DMS 273 treated with DMSO at 0.1 percent for 48 hours (cell line): Measurements from ENCODE around the gene GPC4.
"Not testable (repeated sequence)": the region's sequence is repeated elsewhere in the genome, so short reads cannot be mapped to it uniquely, and the experiment has no call there.

ENCODE experiments used
- DNase-seq: peaks from one replicate; lab custom pipeline; 2025; lab: John Stamatoyannopoulos, UW

The GPC4 gene

DNA sequence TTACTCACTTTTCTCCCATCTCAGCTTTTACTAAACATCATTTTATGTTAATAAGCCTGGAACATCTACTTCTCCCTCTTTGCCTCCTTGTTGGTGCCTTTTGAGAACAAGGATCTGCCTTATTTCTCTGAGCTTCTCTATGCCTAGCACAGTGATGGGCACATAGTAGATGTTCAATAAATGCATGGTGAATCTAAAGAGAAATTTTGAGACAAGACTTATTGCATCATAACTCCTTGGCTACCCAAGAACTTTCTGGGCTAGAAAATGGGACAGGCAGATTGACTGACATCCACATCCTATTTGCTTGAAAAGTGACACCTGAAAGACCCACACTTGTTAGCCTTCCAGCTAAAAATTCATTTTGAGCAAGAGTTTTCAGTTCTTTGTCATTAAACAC lies 109.9 kb downstream of the GPC4 start:
- DNase-seq, result no peak

DNA sequence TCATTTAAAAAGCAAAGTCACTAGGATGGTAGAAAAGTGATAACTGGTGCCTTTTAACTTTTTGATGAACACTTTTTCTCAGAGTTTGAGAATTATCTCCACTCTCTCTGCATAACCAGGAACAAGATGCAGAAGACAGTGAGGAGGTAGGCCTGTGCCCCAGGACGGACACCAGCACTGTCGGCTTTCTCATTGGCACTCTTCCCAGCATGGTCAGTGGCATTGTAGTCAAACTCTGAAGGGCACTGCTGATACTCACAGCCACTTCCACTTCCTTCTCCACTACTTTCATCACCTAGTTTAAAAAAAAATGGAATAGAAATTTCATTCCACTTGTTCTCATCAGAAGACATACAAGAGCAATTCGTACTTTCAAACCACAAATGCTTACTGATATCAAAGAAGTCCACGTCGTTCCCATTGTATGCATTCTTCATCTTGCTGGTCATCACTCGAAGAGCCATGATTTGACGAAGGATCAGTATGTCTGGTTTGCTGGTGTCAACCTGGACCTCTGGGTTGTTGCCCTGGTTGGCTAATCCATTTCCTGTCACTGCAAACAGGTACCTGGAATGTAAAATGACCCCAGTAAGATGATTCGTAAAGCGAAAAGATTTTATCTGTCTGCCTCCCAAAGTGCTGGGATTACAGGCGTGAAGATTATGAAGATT lies 112.4 kb downstream of the GPC4 start:
- no peak for DNase-seq

- DNase-seq, result no peak
Observed at GRCh38 chrX:133300591-133300990, 114.7 kb downstream of the GPC4 start.

DNA sequence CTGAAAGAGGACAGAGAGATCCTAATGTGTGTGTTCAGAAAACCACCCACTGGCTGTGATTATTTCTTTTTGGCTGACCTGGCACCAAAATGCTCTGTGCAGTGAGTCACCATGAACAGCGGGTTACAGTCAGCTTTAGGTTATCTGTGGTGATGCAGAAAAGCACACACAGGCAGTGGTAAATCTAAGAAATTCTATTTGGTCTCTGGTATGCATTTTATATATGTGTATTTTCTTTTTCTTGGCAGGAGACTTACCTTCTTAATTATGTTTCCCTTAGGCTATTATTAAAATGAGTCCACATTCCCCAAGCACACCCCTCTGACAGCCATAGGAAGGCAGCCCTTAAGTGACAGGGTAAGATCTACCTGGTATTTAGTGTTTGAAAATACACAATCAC lies 118.0 kb downstream of the GPC4 start:
- no peak for DNase-seq

DNA sequence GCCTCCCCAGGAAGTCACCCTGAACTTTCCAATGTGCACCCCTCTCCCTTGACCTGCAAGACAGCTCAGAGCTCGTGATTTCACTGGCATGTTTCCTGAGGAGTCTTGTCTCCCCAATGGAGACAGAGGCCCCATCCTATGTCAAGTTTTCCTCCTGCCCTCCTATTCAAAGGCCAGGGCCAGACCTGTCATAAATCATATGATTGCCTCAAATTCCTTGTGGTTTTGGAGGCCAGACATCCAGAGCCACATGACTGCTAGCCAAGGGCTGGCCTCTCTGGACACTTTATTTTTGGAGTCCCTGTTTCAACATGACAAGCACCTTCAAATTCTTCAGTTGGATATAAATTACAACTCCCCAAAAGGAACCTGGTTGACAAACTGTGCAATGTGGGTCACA lies 121.2 kb downstream of the GPC4 start:
- DNase-seq, result no peak

DNA sequence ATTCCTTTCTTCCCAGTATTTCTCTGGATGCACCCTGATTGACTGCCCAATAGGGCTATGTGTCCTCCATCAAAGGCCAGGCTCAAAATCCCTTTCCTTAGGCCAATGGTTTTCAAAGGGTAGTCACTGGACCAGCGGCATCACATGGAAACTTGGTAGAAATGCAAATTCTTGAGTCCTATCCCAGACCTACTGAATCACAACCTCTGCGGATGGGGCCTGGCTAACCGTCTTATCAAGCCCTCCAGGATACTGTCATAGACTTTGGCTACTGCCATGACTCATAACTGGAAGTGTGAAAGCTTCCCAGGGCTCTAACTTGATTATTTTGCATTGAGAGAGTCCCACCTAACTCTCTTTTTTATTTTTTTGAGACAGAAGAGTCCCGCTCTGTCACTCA lies 125.2 kb downstream of the GPC4 start:
- DNase-seq, result no peak

- no peak for DNase-seq
Observed at GRCh38 chrX:133287860-133288259, 127.4 kb downstream of the GPC4 start.

DNA sequence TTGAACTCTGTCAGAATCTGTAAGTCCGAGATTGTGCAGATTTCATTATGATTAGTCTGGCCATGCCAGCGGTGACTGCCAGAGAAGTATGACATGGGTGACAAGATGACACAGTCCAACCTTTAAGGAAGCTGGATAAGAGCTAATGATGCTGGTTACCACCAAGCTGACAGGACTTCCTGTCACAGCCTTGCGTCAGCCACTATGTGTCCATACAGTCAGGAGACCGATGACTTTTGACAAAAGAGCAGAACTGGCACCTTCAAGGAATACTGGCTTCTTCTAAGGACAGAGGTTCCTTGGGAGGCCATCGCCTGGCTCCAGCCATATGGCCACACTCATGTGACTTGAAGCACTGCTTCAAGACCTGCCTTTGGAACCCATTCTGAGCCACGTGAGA lies 129.9 kb downstream of the GPC4 start:
- DNase-seq, result no peak

DNA sequence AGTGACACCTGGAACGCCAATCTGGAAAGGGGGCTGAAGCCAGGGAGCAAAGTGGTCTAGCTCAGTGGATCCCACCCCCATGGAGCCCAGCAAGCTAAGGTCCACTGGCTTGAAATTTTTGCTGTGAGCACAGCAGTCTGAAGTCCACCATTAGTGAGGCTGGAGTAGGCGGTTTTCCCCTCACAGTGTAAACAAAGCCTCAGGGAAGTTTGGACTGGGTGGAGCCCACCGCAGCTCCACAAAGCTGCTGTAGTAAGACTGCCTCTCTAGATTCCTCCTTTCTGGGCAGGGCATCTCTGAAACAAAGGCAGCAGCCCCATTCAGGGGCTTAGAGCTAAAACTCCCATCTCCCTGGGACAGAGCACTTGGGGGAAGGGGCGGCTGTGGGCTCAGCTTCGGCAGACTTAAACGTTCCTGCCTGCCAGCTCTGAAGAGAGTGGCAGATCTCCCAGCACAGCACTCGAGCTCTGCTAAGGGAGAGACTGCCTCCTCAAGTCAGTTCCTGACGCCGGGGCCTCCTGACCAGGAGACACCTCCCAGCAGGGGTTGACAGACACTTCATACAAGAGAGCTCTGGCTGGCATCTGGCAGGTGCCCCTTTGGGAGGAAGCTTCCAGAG lies 136.1 kb downstream of the GPC4 start:
- not testable (repeated sequence) for DNase-seq

DNA sequence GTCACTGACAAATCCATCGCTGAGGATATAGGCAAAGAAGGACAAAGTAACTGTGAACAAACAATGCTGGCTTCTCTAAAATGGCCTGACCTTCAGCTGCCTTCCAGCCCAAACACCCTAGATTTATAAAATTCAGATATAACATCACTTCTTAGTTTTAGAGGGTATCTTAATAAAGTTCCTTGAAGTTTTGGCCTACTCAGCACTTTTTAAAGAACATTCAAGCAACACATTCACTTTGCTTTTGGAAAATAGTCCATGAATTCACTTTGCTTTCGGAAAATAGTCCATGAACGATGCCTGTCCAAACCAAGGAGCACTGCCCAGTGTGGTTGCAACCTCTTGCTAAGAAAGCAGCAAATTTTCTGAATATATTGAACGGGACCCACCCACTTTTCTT lies 142.1 kb downstream of the GPC4 start:
- no peak for DNase-seq

GRCh38 chrX:133269168-133269567 lies 146.1 kb downstream of the GPC4 start:
- DNase-seq, result no peak

GRCh38 chrX:133267621-133268020 lies 147.7 kb downstream of the GPC4 start:
- no peak for DNase-seq

GRCh38 chrX:133265331-133265730 lies 150.0 kb downstream of the GPC4 start:
- no peak for DNase-seq

GRCh38 chrX:133258481-133258880 lies 156.8 kb downstream of the GPC4 start:
- no peak for DNase-seq

GRCh38 chrX:133254666-133255065 lies 160.6 kb downstream of the GPC4 start:
- no peak for DNase-seq

DNA sequence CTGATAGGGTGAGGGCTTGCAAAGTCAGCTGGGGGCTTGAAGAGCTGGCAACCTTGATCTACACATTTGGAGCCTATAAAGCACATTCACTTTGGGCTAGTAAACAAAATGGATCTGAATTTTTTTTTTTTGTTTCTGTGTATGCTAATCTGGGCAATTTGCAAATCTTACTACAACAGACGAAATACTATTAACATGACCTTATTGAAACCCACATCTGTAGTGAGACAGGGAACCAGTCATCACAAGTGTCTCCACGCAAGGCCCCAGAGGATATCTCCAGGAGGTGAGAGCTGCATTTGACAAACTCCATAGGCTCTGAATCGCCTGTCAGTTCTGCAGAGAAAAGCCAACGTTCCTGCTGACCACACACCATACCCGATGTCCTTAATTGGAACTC lies 164.1 kb downstream of the GPC4 start:
- no peak for DNase-seq

GRCh38 chrX:133250184-133251100 lies 164.8 kb downstream of the GPC4 start:
- DNase-seq, result no peak
